Fibroblast of mammary gland (primary cell): Measurements from ENCODE around the gene TFAM.

Experiments
- DNase-seq: peaks from one replicate; pipeline ENCODE4 v3.0.0-alpha.2; 2010; ENCODE audit warnings: low read depth
- H3K4me3 ChIP-seq: 2 replicates; pipeline ENCODE4 v1.5.1; 2011; ENCODE audit warnings: low read depth, mild to moderate bottlenecking, low read length, moderate library complexity; ENCODE audit not compliant: control insufficient read depth
- CTCF ChIP-seq: conservative IDR thresholded peaks from 2 replicates; pipeline ENCODE4 v1.5.1; 2011; ENCODE audit warnings: low read depth, low read length, inconsistent platforms; ENCODE audit not compliant: control insufficient read depth, insufficient read depth

TFAM gene

GRCh38 chr10:58371473-58371872, 13.7 kb upstream of the TFAM start:
- no peak overlapping the region for H3K4me3 ChIP-seq
- no peak for TF ChIP-seq CTCF
- DNase-seq = no peak

- no peak for DNase-seq
- no peak overlapping the region for H3K4me3 ChIP-seq
- no peak for TF ChIP-seq CTCF
These were observed 12.4 kb upstream of the TFAM start for GRCh38 chr10:58372607-58373441.

- DNase-seq = peak; percentile 14
- H3K4me3 ChIP-seq = no peak overlapping the region
- TF ChIP-seq CTCF = no peak
These were observed 11.8 kb upstream of the TFAM start for GRCh38 chr10:58373442-58373827.

GRCh38 chr10:58382489-58382995, 2.7 kb upstream of the TFAM start:
- no peak for TF ChIP-seq CTCF
- H3K4me3 ChIP-seq = no peak overlapping the region
- no peak for DNase-seq

GRCh38 chr10:58384095-58384494, 1.1 kb upstream of the TFAM start:
- DNase-seq = no peak
- no peak for TF ChIP-seq CTCF
- H3K4me3 ChIP-seq = peak overlapping the region; percentile 67

- TF ChIP-seq CTCF = no peak
- DNase-seq = no peak
- H3K4me3 ChIP-seq = peak overlapping the region; percentile 67
These were observed 639 bp upstream of the TFAM start for GRCh38 chr10:58384544-58384998.
